ENCODE data around the gene ANAPC4.
A peak's percentile ranks its signal among the peaks of the same experiment; 100 is the strongest.

Gene ANAPC4

GRCh38 chr4:25377572-25378436 lies 741 bp downstream of the ANAPC4 start:
- Histone ChIP-seq H3K27ac (ENCODE audit: poor library complexity, severe bottlenecking) (peak overlapping the region; percentile 56), H3K27me3 (ENCODE audit: insufficient read depth, poor library complexity, severe bottlenecking) (no peaks in the 10 kb centered on the region), H3K36me3 (ENCODE audit: low read depth) (peaks cover 30% of the 10 kb centered on the region), H3K9me3 (ENCODE audit: severe bottlenecking) (no peaks in the 10 kb centered on the region), H3K4me1 (ENCODE audit: insufficient read depth, poor library complexity, severe bottlenecking) (no peaks in the 10 kb centered on the region), H3K4me3 (ENCODE audit: severe bottlenecking) (peak overlapping the region; percentile 98)
- ATAC-seq (ENCODE audit: low read depth): no peak
- TF ChIP-seq CTCF (IDR thresholded peaks at IDR 0.05; ENCODE audit: poor library complexity, severe bottlenecking): no peak
- no peak for DNase-seq (ENCODE audit: low spot score)

GRCh38 chr4:25378437-25378743 lies 1.3 kb downstream of the ANAPC4 start:
- Histone ChIP-seq H3K4me3 (ENCODE audit: severe bottlenecking) (peak overlapping the region; percentile 98), H3K4me1 (ENCODE audit: insufficient read depth, poor library complexity, severe bottlenecking) (no peaks in the 10 kb centered on the region), H3K9me3 (ENCODE audit: severe bottlenecking) (no peaks in the 10 kb centered on the region), H3K27me3 (ENCODE audit: insufficient read depth, poor library complexity, severe bottlenecking) (no peaks in the 10 kb centered on the region), H3K36me3 (ENCODE audit: low read depth) (peaks cover 36% of the 10 kb centered on the region), H3K27ac (ENCODE audit: poor library complexity, severe bottlenecking) (no peak overlapping the region)
- DNase-seq (ENCODE audit: low spot score): no peak
- no peak for ATAC-seq (ENCODE audit: low read depth)
- TF ChIP-seq CTCF (IDR thresholded peaks at IDR 0.05; ENCODE audit: poor library complexity, severe bottlenecking): no peak

DNA sequence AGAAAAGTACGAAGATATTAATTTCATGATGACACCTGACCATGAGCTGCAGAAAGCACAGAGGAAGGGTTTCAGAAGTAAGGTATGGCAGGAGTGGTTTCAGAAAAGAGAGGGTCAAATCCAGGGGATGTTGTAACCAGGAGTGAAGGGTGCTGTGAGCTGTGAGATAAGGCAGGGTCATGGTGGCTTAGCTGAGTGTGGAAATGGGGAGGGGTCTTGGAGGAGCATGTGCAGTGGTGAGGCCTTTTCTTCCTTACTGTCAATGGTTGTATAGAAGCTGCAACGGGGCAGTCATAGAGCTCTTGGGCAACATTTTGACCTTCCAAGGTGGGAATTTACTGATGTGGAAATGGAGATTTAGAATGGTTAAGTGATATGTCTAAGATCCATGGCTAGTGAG lies 2.5 kb downstream of the ANAPC4 start:
- H3K4me1 ChIP-seq (ENCODE audit: insufficient read depth, poor library complexity, severe bottlenecking): no peaks in the 10 kb centered on the region
- no peak for DNase-seq (ENCODE audit: low spot score)
- H3K27me3 ChIP-seq (ENCODE audit: insufficient read depth, poor library complexity, severe bottlenecking): no peaks in the 10 kb centered on the region
- H3K4me3 ChIP-seq (ENCODE audit: severe bottlenecking): no peak overlapping the region
- TF ChIP-seq CTCF (IDR thresholded peaks at IDR 0.05; ENCODE audit: poor library complexity, severe bottlenecking): no peak
- ATAC-seq (ENCODE audit: low read depth): no peak
- no peak overlapping the region for H3K27ac ChIP-seq (ENCODE audit: poor library complexity, severe bottlenecking)
- no peaks in the 10 kb centered on the region for H3K9me3 ChIP-seq (ENCODE audit: severe bottlenecking)
- peaks cover 45% of the 10 kb centered on the region for H3K36me3 ChIP-seq (ENCODE audit: low read depth)

GRCh38 chr4:25383647-25384046 lies 6.6 kb downstream of the ANAPC4 start:
- Histone ChIP-seq H3K4me1 (ENCODE audit: insufficient read depth, poor library complexity, severe bottlenecking) (no peaks in the 10 kb centered on the region), H3K4me3 (ENCODE audit: severe bottlenecking) (no peak overlapping the region), H3K27ac (ENCODE audit: poor library complexity, severe bottlenecking) (no peak overlapping the region), H3K36me3 (ENCODE audit: low read depth) (peaks cover 77% of the 10 kb centered on the region), H3K9me3 (ENCODE audit: severe bottlenecking) (no peaks in the 10 kb centered on the region), H3K27me3 (ENCODE audit: insufficient read depth, poor library complexity, severe bottlenecking) (no peaks in the 10 kb centered on the region)
- no peak for TF ChIP-seq CTCF (IDR thresholded peaks at IDR 0.05; ENCODE audit: poor library complexity, severe bottlenecking)
- ATAC-seq (ENCODE audit: low read depth) (no peak), DNase-seq (ENCODE audit: low spot score) (no peak)

DNA sequence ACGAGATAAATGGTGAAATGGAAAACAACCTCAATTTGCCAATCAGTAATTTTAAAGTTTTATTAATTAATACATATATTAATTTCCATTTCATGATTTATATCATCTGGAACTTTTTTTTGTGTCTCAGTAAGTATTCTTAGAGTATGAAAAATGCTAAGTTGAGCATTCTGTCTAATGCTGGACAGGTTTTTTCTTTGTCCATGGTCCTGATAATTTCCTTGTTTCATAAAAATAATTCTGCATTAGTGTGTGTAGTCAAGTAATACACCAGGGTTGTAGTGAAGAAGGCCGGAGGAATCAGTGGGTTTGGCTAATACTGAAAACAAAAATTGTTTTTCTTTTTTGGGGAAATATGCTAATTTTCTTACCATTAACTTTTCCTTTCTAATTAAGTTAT lies 9.9 kb downstream of the ANAPC4 start:
- TF ChIP-seq CTCF (IDR thresholded peaks at IDR 0.05; ENCODE audit: poor library complexity, severe bottlenecking): no peak
- H3K4me3 ChIP-seq (ENCODE audit: severe bottlenecking): no peak overlapping the region
- no peak for ATAC-seq (ENCODE audit: low read depth)
- H3K4me1 ChIP-seq (ENCODE audit: insufficient read depth, poor library complexity, severe bottlenecking): no peaks in the 10 kb centered on the region
- no peaks in the 10 kb centered on the region for H3K27me3 ChIP-seq (ENCODE audit: insufficient read depth, poor library complexity, severe bottlenecking)
- DNase-seq (ENCODE audit: low spot score): no peak
- peaks cover 83% of the 10 kb centered on the region for H3K36me3 ChIP-seq (ENCODE audit: low read depth)
- H3K27ac ChIP-seq (ENCODE audit: poor library complexity, severe bottlenecking): no peak overlapping the region
- no peaks in the 10 kb centered on the region for H3K9me3 ChIP-seq (ENCODE audit: severe bottlenecking)
